ENCODE data around the gene NCOR1. TPM values are rescaled to one million over a fixed set of nuclear protein-coding genes. Genes with fewer than 3 reads are reported as not detected.

NCOR1 gene
- total and polyA plus RNA-seq, 2 of the 13 experiments (the other 11 are each of a cell fraction or from before 2014, with no cell fraction given): 57.0 to 71.7 TPM

- TF ChIP-seq ETS1 (CRISPR knock-in tag; IDR thresholded peaks at IDR 0.05): no peak; the same call in 1 of the 2 replicates
- no peak; the same call in 1 of the 2 replicates for TF ChIP-seq TSC22D2 (CRISPR knock-in tag; IDR thresholded peaks at IDR 0.05; ENCODE audit: borderline replicate concordance)
- TF ChIP-seq PHF5A (CRISPR knock-in tag; IDR thresholded peaks at IDR 0.05; ENCODE audit: low read depth, unreplicated experiment): no peak
- TF ChIP-seq SALL2 (CRISPR knock-in tag; IDR thresholded peaks at IDR 0.05): peak; percentile 44; the same call in 1 of the 2 replicates
- TF ChIP-seq ZKSCAN5 (CRISPR knock-in tag; IDR thresholded peaks at IDR 0.05): no peak
- peak; percentile 35 for TF ChIP-seq ZNF768 (CRISPR knock-in tag; IDR thresholded peaks at IDR 0.05)
- no peak; the same call in 1 of the 2 replicates for TF ChIP-seq ZBTB43 (CRISPR knock-in tag; conservative IDR thresholded peaks at IDR 0.05)
- no peak for TF ChIP-seq MZF1 (CRISPR knock-in tag; IDR thresholded peaks at IDR 0.05; ENCODE audit: borderline replicate concordance)
- 0 out of 2 replicates have a peak, but pooled peaks have one; percentile 58 for TF ChIP-seq BRD4 (CRISPR knock-in tag; IDR thresholded peaks at IDR 0.05)
- no peak for TF ChIP-seq ZNF7 (CRISPR knock-in tag; IDR thresholded peaks at IDR 0.05)
- peak; percentile 86 for TF ChIP-seq POLR2AphosphoS5 (IDR thresholded peaks at IDR 0.05; ENCODE audit: low read depth, low read length)
- TF ChIP-seq ZBTB40 (IDR thresholded peaks at IDR 0.05): no peak
- peak; percentile 52; the same call in 1 of the 2 replicates for TF ChIP-seq ZBTB40 (CRISPR knock-in tag; IDR thresholded peaks at IDR 0.05)
- no peak for TF ChIP-seq PCBP1 (IDR thresholded peaks at IDR 0.05; ENCODE audit: borderline replicate concordance, low read depth, low read length)
- no peak; the same call in 1 of the 2 replicates for TF ChIP-seq ZNF121 (CRISPR knock-in tag; IDR thresholded peaks at IDR 0.05)
- no peak for TF ChIP-seq FIP1L1 (IDR thresholded peaks at IDR 0.05; ENCODE audit: borderline replicate concordance, insufficient read depth, low read depth, low read length)
- TF ChIP-seq SIN3B (IDR thresholded peaks at IDR 0.05; ENCODE audit: low read length): no peak
- peak; percentile 73 for TF ChIP-seq KDM2A (CRISPR knock-in tag; IDR thresholded peaks at IDR 0.05; ENCODE audit: borderline replicate concordance, low read depth)
Observed at GRCh38 chr17:16215273-16215964, at the start of gene NCOR1 (continued).
